ENCODE measurements around the gene DCDC2. TPM values are rescaled to one million over a fixed set of nuclear protein-coding genes. Genes with fewer than 3 reads are reported as not detected.
A peak's percentile ranks its signal among the peaks of the same experiment; 100 is the strongest.

DCDC2 gene
- total RNA-seq, 1 experiment from 2014 or later: 191 TPM

DNA sequence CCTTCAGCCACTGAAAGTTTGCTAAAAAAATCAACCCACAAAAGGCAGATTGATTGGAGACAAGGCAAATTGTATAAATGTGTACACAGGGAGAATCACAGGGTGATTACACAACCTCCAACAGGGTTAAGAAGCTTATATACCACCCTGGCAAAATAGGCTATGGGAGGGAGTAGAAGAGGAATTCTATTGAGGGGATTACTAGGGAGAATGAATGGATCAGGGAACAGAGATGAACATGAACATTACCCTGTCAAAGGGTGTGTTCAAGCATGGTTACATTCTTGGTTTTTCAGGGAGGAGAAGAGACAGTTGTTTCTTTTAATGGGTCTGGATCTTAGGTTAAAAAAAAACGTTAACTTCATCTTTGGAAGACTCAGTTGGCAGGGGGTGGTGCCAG, 39.8 kb upstream of the DCDC2 start:
- intact Hi-C loops (cut with micrococcal nuclease; ENCODE audit: unreplicated experiment): no loop called here
- H3K27ac Mint-ChIP-seq (ENCODE audit: unreplicated experiment): peak overlapping the region; percentile 54
- H3K4me1 Mint-ChIP-seq (ENCODE audit: low read depth, unreplicated experiment): peaks cover 18% of the 10 kb centered on the region
- no peaks in the 10 kb centered on the region for H3K9me3 Mint-ChIP-seq (ENCODE audit: unreplicated experiment)
- ChIA-PET POLR2A (no interaction called here), CTCF (no interaction called here)
- TF ChIP-seq, protein P1, sequence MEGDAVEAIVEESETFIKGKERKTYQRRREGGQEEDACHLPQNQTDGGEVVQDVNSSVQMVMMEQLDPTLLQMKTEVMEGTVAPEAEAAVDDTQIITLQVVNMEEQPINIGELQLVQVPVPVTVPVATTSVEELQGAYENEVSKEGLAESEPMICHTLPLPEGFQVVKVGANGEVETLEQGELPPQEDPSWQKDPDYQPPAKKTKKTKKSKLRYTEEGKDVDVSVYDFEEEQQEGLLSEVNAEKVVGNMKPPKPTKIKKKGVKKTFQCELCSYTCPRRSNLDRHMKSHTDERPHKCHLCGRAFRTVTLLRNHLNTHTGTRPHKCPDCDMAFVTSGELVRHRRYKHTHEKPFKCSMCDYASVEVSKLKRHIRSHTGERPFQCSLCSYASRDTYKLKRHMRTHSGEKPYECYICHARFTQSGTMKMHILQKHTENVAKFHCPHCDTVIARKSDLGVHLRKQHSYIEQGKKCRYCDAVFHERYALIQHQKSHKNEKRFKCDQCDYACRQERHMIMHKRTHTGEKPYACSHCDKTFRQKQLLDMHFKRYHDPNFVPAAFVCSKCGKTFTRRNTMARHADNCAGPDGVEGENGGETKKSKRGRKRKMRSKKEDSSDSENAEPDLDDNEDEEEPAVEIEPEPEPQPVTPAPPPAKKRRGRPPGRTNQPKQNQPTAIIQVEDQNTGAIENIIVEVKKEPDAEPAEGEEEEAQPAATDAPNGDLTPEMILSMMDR (IDR thresholded peaks at IDR 0.05; ENCODE audit: insufficient read depth in 1 of 2, low read depth in 1 of 2, low read length in 1 of 2, severe bottlenecking in 1 of 2, unreplicated experiment in 1 of 2): no peak
- no peaks in the 10 kb centered on the region for H3K27me3 Mint-ChIP-seq (ENCODE audit: insufficient read depth, unreplicated experiment)
- Histone ChIP-seq H3K27me3 (replicated peaks; ENCODE audit: control insufficient read depth, insufficient read depth, low read length) (no peaks in the 10 kb centered on the region), H3K9me3 (peaks cover 8% of the 10 kb centered on the region), H3K4me1 (peaks cover 25% of the 10 kb centered on the region), H3K4me3 (ENCODE audit: low read depth, low read length) (no peak overlapping the region), H3K36me3 (ENCODE audit: control insufficient read depth, insufficient read depth, low read length) (no peaks in the 10 kb centered on the region)
- no peak overlapping the region for H3K4me3 Mint-ChIP-seq (ENCODE audit: unreplicated experiment)
- no TSS peak for BruUV-seq (replicated peaks)
- no peak for DNase-seq
- peaks cover 6% of the 10 kb centered on the region for H3K36me3 Mint-ChIP-seq (ENCODE audit: insufficient read depth, unreplicated experiment)

DNA sequence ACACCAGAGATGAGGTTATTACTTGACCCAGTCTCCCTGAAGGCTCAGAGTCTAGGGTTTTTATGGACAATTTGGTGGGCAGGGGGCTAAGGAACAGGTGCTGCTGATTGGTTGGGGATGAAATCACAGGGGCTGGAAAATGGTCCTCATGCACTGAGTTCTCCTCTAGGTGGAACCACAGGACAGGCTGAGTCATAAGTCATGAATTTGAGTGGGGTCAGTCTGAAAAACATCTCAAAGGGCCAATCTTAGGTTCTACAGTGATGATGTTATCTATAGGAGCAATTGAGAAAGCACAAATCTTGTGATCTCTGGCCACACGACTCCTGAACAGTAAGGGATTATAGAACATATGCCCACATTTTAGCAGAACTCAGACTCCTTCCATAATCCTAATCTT, 39.0 kb upstream of the DCDC2 start:
- TF ChIP-seq, protein P1 (IDR thresholded peaks at IDR 0.05; ENCODE audit: insufficient read depth in 1 of 2, low read depth in 1 of 2, low read length in 1 of 2, severe bottlenecking in 1 of 2, unreplicated experiment in 1 of 2): no peak
- no peak for DNase-seq
- no peak overlapping the region for H3K27ac Mint-ChIP-seq (ENCODE audit: unreplicated experiment)
- intact Hi-C loops (cut with micrococcal nuclease; ENCODE audit: unreplicated experiment): no loop called here
- peaks cover 6% of the 10 kb centered on the region for H3K36me3 Mint-ChIP-seq (ENCODE audit: insufficient read depth, unreplicated experiment)
- Histone ChIP-seq H3K9me3 (peaks cover 8% of the 10 kb centered on the region), H3K27me3 (replicated peaks; ENCODE audit: control insufficient read depth, insufficient read depth, low read length) (no peaks in the 10 kb centered on the region), H3K4me3 (ENCODE audit: low read depth, low read length) (no peak overlapping the region), H3K4me1 (peaks cover 19% of the 10 kb centered on the region), H3K36me3 (ENCODE audit: control insufficient read depth, insufficient read depth, low read length) (no peaks in the 10 kb centered on the region)
- BruUV-seq (replicated peaks): no TSS peak
- ChIA-PET POLR2A (no interaction called here), CTCF (interaction anchor here (0.5 kb wide), 1 partner anchor 56 kb away, joined by 3 read pairs; no protein-coding TSS in a partner anchor)
- H3K27me3 Mint-ChIP-seq (ENCODE audit: insufficient read depth, unreplicated experiment): no peaks in the 10 kb centered on the region
- H3K9me3 Mint-ChIP-seq (ENCODE audit: unreplicated experiment): no peaks in the 10 kb centered on the region
- H3K4me3 Mint-ChIP-seq (ENCODE audit: unreplicated experiment): no peak overlapping the region
- H3K4me1 Mint-ChIP-seq (ENCODE audit: low read depth, unreplicated experiment): peaks cover 18% of the 10 kb centered on the region

DNA sequence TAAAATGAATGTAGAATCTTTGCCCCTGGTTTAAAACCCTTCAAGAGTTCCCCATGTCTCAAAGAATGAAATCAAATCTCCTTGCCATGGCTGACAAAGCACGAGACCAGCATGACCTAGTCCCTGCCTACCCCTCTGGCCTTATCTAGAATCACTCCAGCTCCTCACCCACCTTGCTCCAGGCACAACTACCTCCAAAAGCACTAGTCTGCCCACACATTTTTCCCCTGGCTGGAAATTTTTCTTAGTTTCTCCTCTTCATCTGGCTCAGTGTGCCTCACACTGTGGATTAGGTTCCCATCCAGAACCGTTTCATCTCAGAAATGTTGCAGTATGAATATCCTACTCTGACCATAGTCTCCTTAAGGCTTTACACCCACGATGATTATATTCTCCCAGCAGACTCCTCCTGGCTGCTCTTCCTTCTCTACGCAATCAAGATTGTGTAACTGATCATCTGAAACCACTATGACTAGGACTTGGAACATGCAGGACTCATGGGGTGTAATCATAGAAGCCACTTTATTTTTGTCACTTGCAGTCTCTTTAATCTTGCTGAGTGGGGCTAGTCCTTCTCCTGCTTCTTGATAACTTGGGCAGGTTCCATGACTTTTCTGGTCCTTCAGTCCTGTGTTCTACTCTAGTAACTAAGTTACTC, 37.0 kb upstream of the DCDC2 start:
- Mint-ChIP-seq H3K4me3 (ENCODE audit: unreplicated experiment) (no peak overlapping the region), H3K4me1 (ENCODE audit: low read depth, unreplicated experiment) (peaks cover 14% of the 10 kb centered on the region), H3K27ac (ENCODE audit: unreplicated experiment) (no peak overlapping the region), H3K9me3 (ENCODE audit: unreplicated experiment) (no peaks in the 10 kb centered on the region), H3K36me3 (ENCODE audit: insufficient read depth, unreplicated experiment) (peaks cover 6% of the 10 kb centered on the region), H3K27me3 (ENCODE audit: insufficient read depth, unreplicated experiment) (no peaks in the 10 kb centered on the region)
- Histone ChIP-seq H3K27me3 (replicated peaks; ENCODE audit: control insufficient read depth, insufficient read depth, low read length) (no peaks in the 10 kb centered on the region), H3K36me3 (ENCODE audit: control insufficient read depth, insufficient read depth, low read length) (no peaks in the 10 kb centered on the region), H3K4me1 (peaks cover 7% of the 10 kb centered on the region), H3K9me3 (peaks cover 8% of the 10 kb centered on the region), H3K4me3 (ENCODE audit: low read depth, low read length) (no peak overlapping the region)
- DNase-seq: no peak
- ChIA-PET CTCF (no interaction called here), POLR2A (no interaction called here)
- TF ChIP-seq, protein P1 (IDR thresholded peaks at IDR 0.05; ENCODE audit: insufficient read depth in 1 of 2, low read depth in 1 of 2, low read length in 1 of 2, severe bottlenecking in 1 of 2, unreplicated experiment in 1 of 2): no peak
- intact Hi-C loops (cut with micrococcal nuclease; ENCODE audit: unreplicated experiment): no loop called here
- no TSS peak for BruUV-seq (replicated peaks)

Data from Caco-2 (cell line).